ENCODE measurements around the gene TAP2.
A peak's percentile ranks its signal among the peaks of the same experiment; 100 is the strongest.
"Not testable (repeated sequence)": the region's sequence is repeated elsewhere in the genome, so short reads cannot be mapped to it uniquely, and the experiment has no call there.

Gene TAP2

DNA sequence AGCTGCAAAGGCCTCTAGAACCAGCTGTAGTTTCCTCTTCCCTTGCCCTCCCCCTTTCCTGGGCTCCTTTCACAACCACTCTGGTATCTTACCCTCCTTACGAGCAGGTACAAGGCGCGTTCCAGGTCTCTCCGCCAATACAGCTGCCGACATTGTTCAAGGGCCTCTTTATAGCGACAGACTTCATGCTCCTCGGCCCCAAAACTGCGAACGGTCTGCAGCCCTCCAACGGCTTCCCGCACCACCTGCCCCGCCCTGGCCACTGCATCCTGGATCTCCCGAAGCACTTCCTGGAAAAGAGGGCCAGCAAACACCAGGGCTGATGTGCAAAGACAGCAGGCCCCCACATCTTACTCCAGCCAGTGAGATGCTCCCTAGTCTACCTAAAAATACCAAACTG lies 6.0 kb downstream of the TAP2 start:
- no peak for DNase-seq

DNA sequence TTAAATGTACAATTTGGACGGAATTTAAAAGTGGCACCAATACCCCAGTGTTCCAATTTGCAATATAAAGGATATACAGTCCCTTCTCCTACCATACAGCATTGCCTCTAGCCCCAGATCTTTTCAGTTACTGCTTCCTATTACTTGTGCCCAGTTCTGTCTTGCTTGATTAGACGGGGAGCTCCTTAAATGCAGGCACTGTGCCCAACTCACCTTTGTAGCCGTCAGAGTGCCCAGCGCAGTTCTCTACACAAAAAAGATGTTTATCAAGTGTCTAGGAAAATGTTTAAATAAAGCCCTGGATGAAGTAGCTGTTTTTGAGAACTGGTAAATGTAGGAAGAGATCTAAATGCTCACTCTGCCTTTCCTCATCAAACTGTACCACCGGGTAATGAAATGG lies 7.6 kb downstream of the TAP2 start:
- no peak for DNase-seq

DNA sequence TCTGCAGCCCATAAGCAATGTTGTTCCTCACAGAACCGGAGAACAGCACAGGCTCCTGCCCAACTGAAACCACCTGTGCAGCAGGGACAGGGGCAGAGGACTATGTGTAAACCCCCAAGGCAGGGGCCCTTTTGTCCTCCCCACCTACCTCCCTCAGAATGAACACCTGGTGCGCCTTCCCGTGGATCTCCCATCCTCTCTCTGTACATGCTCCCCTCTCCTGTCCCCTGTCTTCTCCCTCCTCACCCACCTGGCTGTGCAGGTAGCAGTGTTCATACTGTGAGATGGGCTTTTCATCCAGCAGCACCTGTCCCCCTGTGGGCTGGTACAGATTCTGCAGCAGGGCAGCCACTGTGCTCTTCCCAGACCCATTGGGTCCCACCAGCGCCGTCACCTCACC lies 8.5 kb downstream of the TAP2 start:
- no peak for DNase-seq

DNA sequence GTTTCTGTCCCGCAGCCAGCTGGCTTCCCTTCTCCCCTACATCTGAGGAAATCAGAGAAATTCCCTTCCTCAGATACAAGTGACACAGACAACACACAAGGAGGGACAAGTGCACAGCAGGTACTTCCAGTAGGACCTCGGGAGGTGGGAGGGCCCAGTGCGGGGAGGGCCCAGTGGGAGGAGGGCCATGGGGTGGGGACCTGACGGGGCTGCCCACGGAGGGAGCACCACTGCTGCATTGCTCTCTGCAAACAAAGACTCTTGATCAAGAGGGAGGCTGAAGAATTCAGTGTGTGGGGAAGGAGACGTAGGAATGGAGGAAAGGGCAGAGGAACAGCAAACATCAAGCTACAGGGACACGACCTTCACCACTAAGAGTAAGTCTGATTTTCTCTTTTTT lies 9.0 kb downstream of the TAP2 start:
- DNase-seq, result no peak

DNA sequence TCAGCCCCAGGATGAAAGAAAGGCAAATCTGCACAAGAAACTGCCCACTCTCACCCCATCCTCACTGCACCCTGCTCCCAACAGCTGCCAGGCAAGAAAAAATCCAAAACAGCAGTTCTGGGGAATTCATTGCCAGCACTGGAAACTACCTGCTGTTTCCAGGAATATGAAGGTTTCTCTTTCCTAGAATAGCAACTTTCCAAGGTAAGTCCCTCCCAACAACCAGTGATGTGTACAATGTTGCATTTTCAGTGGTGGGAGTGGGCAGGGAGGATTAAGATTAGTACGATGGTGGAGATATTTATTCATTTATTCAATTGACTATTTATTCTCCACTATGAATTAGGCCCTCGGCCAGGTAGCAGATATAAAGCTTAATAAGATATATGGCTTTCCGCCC lies 11.5 kb downstream of the TAP2 start:
- no peak for DNase-seq

DNA sequence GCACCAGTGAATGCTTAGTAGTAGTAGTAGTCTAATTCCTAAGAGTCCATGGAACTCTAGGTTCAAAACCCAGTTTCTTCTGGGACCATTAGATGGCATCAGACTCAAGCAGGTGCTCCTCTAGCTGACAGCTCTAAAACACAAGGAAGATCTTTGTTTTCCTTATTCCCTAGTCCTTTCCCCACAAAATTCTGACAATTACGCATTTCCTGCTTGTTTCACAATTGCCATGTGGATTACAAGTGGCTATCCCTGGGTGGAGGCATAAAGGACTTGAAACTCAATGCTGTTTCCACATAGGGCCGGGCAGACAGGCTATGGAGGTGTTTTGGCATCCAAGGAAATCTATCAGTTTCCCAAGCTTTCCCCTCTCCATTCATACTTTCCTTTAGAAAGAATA lies 12.6 kb downstream of the TAP2 start:
- DNase-seq, result peak; percentile 54

DNA sequence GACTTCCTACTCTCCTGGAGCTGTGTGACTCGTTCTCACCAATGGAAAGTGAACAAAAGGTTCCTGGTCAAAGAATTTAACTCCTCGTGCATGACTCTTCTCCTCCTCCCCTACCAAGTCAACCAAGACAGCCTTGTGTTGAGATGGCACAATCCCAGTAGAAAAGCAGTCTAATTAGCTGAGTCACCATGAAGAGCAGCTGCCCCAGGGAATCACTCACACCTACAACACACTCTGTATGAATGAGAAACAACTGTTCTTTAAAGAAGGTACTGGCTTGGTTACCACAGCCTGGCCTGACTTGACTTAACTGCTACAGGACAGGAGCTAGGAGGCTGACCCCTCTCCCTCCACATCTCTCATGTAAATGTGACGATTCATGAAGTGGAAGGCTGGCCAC lies 18.8 kb downstream of the TAP2 start:
- DNase-seq, result peak; percentile 73

DNA sequence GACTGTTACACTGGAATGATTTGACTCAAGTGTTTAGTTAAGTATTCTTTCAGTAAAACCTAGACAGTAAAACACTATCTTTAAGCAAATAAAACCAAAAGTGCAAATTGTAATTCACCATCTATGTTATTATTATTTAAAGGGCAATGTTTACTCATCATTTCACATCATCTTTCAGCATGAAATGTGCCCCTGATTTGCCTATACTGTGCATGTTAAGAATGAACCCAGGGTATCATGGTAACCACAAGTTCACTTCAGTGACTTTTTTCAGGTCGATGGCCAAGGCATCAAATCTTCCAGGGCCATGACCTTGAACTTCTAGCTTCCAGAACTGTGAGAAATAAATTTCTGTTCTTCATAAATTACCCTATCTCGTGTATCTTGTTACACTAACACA lies 19.7 kb downstream of the TAP2 start:
- DNase-seq, result no peak

DNA sequence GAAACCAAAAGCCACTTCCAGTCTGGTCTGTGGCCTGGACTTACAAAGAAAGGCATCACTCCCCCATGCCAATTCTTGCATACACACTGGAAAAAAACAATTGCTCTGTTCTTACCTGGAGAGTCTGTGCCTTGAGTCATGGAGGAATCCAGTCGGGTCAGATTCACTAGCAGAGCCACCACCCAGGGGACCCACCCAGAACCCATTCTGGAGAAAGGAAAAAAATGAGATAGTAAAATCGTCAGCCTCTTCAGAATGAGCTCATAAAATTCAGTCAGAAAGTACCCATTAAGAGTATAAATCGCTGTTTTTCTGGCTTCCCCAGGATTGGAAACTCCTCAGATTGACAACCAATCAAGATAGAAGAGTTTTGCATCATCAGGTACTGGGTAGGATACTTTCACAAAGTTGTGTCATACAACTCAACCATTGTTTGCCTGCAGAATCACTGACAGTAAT lies 21.8 kb downstream of the TAP2 start, which contains the start of gene HLA-DOB:
Gene HLA-DOB (minus strand): TSS at position 257 of the 459 bp plus-strand sequence. CDS start 51 bp downstream, at position 206.
- DNase-seq, result peak; percentile 31

DNA sequence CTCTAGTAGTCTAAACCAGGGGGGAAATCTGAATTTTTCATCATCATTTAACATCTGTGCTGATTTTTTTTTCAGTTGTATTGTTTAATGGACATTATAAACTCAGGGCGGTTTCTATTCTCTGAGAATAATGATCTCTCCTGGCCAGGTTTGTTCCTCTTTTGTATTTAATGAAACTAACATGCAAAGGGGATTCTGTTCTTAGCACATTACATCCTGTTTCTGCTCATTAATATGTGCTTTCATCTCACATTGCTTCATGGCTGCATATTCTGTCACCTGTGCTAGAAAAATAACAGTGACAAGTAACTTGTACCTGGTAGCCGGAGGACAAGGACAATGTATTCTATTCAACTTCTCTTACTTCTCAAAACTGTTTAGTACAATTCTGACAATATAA lies 22.5 kb downstream of the TAP2 start:
- no peak for DNase-seq

DNA sequence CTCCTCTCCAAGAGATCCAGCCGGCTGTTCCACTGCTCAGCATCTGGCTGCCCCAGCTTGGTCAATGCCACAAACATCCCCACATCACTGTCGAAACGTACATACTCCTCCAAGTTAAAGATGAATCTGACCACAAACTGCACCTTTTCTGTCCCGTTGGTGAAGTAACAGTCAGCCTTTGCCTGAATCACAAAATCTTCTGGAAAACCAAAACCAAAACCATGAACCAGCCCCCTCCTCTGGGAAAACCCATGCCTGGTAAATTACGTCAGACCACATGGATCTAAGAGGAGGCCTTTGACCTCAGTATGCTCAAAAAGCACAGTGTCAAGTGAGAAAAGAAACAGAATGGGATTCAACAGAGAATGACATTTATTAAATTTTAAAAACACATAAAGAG lies 23.4 kb downstream of the TAP2 start:
- DNase-seq, result no peak

DNA sequence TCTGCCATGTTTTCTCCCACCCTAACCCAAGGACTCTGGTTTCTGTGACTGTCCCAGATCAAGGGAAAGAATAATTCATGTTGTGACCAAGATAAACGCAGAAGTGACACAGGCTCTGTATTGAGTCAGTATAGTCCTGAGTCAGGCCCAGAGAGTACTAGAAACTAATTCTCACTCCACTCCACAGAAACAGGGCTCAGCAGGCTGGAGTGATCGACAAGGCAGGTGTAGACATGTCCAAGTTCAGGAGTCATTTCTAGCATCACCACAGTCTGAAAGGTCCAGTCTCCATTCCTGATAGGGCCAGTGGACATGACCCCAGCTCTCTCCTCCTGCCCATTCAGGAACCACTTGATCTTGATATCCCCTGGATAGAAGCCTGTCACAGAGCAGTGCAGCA lies 24.4 kb downstream of the TAP2 start:
- DNase-seq, result no peak

DNA sequence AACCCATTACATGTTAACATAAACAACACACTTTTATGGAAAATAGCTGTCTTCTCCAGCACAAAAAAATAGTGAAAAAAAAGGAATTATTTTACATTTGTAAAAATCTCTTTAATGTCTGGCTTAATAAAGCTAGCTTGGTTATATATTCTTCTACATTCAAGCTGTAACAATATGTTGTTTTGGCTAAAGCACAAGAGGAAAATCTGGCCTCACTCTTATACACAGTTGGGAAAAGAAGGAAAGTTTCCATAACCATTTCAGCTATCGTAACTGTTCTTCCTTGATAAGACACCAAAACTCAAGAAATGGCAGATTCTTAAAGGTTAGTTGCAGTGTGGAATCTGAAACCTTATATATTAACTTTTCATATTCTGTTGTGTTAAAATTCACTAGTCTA lies 29.4 kb downstream of the TAP2 start:
- no peak for DNase-seq

DNA sequence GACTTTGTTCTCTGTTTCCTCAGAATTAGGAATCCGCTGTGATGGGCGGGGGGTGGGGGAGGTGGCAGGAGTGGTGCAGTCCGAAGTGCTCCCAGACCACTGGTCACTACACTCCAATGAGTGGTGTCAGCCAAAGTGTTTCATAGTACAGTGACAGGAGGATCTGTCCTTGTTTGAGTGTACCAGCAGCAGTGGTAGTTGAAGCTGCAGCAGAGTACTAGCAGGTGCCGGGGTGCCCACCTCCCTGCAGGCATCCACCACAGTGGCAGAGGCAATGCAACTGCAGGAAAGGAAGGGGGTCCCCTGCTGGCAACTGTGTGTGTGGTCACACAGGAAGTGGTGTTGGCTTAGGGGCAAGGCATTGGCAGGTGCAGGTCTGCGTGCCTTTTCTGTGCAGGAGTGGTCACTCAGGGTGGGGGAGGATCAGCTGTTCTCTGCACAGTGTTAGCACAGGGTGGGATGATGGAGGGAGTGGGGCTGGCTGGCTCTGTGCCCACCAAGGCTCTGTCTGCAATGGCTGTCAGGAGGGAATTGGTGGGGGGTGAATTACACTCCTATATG lies 31.4 kb downstream of the TAP2 start:
- DNase-seq, result no peak

DNA sequence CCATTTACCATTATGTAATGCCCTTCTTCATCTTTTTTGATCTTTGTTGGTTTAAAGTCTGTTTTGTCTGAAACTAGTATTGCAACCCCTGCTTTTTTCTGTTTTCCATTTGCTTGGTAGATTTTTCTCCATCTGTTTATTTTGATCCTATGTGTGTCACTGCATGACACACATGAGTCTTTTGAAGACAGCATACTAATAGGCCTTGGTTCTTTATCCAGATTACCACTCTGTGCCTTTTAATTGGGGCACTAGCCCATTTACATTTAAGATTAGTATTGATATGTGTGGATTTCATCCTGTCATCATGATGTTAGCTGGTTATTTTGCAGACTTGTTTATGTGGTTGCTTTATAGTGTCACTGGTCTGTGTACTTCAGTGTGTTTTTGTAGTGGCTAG lies 33.1 kb downstream of the TAP2 start:
- not testable (repeated sequence) for DNase-seq

DNA sequence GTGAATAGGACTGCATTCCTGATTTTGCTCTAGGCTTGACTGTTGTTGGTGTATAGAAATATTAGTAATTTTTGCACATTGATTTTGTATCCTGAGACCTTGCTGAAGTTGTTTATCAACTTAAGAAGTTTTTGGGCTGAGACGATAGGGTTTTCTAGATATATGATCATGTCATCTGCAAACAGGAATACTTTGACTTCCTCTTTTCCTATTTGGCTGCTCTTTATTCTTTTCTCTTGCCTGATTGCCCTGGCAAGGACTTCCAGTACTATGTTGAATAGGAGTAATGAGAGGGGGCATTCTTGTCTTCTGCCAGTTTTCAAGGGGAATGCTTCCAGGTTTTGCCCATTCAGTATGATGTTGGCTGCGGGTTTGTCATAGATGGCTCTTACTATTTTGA lies 35.1 kb downstream of the TAP2 start:
- DNase-seq, result no peak

DNA sequence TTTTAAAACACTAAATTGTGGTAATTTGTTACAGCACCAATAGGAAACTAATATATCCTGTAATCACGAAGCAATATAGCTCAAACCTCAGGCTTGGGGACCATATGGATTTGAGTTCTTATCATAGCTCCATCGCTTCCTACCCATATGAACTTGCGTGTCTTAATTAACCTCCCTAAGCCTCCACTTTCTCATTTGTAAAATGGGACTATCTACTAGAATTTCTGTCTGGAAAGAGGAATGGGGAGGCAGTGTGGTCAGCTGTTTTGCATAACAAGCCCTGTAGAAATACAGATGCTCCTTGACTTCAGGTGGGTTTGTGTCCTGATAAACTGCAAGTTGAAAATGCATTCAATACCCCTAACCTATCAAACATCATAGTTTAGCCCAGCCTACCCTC lies 38.8 kb downstream of the TAP2 start:
- no peak for DNase-seq

DNA sequence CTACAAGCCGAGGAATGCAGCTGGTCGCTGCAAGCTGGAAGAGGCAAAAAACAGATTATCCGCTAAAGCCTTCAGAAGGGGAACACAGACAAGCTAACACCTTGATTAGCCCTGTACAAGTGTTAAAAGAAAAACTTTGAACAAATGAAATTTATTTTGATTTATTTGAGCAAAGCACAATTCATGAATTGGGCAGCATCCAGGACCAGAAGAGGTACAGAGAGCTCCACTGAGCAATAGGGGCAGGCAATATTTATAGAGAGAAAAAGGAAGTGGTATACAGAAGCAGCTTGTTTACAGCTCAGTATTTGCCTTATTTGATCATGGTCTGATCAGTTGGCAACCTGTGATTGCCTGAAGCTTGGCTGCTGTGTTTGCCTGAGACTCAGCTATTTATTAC lies 39.4 kb downstream of the TAP2 start:
- DNase-seq, result peak; percentile 18

DNA sequence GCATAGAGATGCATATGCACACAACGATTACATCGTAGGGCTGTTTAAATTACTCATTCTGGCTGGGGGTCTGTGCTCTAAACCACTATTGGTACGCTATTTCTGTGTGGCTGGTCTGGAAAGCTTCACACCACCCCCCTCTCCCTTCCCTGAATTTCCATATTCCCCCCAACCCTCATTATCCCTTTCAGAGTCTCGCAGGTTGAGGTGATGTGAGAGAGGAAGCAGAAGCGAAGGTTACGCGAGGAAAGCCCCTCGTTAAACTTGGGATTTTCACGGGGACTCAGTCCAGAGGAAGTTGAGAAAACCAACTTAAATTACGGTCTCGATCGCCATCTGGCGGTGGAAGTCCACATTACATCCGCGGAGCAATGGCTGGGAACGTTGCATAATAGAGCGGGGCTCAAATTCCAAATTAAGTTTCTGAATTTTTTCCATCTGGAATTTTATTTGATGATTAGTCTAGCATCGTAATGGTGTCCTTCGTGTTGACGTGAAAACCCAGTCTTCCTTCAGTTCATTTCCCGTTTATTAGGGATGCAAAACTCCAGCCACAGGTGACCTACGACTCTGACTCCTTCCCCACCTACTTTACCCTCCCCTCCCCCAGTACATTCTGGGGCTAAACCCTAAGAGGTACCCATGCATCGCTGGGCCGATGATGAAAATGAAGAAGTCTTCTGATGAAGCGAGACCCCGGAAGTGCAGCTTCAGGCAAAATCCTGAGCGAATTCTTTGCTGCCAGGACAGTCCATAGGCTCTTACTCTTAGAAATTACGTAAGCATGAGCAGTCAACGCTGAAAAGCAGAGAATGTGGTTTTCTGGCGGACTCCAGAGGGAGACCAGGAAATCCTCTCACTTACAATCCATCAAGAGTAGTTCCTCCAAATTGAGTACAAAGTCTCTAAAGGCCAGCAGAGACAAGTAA lies 41.4 kb downstream of the TAP2 start:
- peak; percentile 69 for DNase-seq

DNA sequence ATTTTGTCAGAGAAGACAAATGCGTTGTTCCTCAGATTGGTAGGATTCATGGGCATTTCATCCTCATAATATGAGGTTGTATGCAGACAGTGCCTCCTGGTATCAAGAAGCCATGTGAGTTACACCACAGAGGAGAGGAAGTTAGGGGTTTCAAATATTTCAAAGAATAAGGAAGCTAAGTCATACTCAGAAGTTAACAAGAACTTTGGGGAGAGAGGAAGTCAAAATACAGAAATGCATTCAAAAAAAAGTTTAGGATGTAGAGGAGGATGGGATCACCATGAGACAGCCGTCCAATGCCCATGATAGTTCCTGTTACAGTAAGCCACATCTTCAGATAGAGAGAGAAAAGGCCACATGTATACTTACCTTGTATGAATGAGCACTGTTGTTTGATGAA lies 44.0 kb downstream of the TAP2 start:
- no peak for DNase-seq

DNA sequence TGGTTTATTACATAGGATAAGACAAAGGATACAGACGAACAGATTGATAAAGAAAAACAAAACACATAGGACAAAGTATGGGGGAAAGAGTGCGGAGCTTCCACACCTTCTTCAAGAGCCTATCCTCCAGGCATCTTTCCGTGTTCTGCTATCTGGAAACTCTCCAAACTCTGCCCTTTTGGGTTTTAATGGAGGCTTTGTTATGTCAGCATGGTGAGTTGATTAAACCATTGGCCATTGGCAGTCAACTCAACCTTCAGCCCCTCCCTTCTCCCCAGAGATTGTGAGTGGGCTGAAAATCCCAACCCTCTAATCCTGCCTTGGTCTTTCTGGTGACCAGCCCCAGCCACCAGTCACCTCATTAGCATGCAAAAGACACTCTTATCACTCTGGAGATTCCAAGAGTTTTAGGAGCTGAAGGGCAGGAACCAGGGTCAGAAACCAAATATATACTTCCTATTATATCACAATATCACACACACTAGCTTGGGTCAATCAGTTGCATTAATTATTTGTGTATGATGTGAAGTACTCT lies 45.6 kb downstream of the TAP2 start:
- DNase-seq, result no peak

DNA sequence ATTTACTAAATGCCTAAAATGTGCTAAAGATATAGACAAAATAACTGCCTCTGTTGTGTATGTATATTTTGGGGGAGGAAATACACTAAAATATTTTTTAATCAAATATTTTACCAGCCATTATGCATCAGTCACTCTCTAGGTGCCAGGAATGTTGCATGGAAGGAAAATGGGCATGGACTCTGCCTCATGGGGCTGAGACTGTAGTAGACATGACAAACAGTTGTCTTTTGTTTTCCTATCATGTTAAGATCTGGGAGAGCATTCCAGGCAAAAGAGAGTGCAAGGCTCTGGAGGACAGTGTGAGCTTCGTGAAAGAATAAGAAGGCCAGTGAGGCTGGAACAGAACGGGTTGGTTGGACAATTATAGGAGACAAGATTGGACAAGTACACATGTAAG lies 48.2 kb downstream of the TAP2 start:
- DNase-seq, result no peak

All from DMS53 (cell line).